NCI-H345 (cell line): Measurements from ENCODE around the gene CST4.
"Not testable (repeated sequence)": the region's sequence is repeated elsewhere in the genome, so short reads cannot be mapped to it uniquely, and the experiment has no call there.

Source experiments
- DNase-seq: peaks from one replicate; lab custom pipeline; 2025; lab: John Stamatoyannopoulos, UW

Gene CST4

DNA sequence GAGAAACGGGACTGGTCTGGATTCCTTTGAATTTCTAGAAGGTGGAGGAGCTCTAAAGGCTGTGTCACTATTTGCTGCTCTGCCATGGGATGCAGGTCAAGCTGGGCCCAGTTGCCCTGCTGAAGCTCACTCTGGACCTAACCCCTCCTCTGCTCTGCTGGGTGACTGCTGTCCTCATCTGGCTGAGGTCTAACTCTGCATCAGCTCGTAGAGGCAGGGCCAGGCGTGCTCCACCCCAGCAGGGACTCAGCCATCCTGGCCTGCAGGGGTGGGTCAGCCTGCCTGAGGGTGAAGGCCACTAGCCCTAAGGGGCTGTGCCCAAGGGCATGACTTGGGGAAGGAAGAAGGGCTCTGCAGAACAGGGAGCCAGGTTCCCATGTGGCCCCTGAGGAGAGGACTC is 852 bp downstream of the CST4 start:
- no peak for DNase-seq

DNA sequence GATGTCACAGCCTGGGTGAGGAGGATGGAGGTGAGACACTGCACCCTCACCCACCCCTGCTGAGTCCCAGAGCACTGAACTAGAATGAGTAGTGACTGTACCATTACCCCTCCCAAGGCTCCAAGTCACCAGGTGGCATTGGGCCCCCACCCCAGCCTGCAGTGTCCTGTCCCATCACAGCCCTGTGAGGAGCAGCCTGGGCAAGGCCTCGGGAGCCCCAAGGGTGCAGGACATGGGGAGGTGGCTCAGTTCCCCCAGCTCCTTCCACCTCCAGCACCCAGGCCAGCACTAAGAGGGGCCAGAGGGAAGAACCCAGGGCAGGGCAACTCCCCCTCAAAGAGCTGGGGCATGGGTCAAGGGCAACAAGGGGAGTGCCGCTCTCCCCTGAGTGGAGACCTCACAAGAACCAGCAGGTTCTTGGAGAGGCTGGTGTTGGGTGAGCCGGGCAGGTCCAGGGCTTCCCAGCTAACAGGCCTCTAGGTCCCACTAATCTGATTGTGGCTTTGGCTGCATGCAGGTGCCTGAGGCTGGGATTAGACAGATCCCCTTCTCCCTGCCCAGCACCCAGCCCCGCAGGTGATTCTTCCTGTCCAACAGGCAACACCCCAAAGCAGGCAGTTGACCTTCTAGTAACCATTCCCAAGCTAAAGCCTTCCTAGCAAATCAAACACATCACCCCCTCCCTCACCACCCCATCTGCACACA is 2.6 kb downstream of the CST4 start:
- no peak for DNase-seq

DNA sequence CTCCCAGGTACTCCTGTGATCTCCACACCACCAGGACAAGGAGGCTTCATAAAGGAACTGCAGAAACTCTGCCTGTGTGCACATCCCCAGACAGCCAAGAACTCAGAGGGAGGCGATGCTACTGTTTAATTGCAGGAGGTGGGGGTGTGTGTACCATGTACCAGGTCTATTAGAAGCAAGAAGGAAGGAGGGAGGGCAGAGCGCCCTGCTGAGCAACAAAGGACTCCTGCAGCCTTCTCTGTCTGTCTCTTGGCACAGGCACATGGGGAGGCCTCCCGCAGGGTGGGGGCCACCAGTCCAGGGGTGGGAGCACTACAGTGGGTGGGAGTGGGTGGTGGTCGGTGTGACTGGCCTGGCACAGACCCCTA is 3.3 kb downstream of the CST4 start:
- DNase-seq = peak; percentile 29

DNA sequence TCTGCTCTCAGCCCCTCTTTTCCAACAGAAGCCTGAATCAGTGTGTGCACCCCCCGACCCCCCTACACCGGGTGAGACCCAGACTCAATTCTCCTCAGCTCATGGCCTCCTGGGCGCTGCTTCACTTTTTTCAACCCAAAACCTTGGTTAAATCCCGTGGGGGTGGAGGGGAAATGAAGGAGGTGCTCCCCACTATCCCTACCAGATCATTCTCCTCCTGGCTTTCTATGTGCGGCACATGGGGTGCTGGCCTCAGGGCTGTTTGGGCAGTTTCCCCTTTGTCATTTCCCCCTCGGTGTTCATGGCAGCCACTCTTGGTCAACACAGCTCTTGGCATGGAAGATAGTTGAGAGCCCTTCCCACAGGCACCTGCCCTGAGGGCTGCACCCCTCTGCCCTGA is 4.6 kb downstream of the CST4 start:
- no peak for DNase-seq

DNA sequence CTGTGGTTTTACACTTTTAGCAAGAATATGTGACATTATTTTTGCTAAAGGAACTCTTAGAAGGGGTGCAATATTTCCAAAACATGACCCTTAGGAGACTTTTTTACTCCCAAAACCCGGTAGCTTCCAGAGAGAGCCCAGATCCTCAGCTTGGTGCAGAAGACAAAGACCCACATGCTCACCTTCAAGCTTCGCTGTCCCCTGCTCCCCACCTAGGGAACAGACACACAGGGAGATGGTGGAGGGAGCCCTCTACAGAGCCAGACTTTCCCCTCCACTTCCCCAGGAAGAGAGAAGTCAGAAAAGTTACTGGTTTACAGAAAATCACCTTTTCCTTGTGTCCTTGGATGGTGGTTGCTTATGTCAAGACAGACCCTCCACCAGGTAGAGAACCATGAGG is 5.0 kb downstream of the CST4 start:
- no peak for DNase-seq

DNA sequence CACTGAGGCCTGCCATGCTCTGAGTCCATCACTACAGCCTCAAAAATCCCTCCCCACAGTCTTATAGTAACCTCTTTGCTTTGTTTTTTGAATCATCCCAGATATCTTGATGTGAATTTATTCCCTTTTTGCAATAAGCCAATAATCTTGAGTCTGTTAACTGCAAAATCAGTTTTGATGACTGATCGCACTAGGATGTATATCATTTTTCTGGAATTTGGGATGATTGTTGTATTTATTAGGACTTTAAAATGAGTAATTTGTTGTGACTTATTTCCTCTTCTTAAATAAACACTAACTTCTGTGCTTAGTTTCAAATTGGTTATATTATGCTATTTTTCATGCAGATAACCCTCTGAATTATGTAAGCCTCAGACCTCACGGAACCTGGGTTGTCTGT is 5.6 kb downstream of the CST4 start:
- no peak for DNase-seq

DNA sequence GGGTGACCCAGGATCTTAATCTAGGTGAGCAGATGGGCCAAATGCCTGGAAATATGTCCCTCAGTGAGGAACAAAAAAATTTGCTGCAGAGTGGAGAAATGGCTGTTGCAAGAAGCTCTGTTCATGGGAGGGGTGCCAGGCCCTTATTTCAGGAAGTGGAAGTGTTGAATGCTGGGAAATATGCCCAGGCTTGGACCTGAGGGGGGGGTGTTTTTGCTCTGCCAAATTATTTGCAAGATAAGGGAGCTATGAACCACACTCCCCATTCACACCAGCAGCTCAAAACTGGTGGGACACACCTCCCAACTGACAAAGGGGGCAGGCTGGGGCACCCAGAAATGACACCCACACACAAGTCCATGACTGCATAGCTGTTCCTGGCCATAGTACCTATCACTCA is 8.7 kb downstream of the CST4 start:
- no peak for DNase-seq

DNA sequence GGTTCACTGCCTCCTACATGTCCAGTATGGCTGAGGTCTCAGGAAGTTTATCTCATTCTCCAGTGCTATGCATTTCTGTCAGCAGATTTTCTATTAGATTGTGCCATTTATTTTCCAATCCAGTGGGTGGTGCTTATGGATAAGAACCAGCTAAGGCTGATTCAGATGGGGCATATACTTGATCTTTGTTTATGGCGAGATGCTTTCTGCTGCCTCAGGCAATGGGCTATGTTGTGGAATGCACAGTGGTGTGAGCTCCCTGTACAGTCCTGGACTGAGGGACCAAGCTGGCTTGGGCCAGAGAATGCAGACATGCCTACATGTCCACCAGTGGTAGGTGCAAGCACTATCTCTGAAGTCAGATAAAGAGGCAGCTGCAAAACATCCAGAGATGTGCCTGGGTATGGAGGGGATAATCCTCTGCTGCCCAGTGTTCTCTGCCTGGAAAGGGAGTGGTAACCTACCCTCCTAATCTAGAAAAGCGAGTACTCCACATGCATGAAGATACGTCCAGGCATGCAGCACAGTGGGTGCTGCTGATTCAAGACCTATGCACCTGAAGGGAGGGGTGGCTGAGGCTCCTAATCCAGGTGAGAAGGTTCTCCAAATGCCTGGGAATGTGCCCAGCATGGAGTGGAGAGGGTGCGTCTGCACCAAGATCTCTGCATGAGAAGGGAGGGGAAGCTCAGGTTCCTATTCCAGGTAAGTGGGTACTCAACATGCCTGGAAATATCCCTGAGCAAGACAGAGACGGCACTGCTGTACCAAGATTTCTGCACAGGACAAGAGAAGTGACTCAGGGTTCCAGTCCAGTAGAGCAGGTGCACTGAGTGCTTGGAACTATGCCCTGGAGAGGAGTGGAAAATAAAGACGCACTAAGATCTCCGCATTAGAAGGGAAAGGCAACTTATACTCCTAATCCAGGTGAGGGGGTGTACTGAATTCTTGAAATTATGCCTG is 9.4 kb downstream of the CST4 start:
- no peak for DNase-seq

DNA sequence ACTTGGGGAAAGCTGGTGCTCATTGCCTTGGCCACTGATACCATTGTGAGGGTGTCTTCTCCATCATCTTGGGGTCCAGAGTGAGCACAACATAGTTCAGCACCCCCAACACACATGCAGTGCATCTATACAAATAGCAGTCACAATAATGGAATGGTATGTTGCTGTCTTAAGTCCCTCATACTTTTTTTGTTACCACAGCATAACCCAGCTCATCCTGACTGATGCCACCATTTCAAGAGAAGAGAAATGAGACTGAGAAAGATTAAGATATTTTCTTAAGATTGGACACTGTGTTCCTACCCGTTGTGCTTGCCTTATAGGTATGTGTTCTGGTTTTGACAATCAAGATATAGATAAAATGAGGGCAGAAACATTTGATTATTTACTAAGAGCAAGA is 15.6 kb downstream of the CST4 start:
- no peak for DNase-seq

DNA sequence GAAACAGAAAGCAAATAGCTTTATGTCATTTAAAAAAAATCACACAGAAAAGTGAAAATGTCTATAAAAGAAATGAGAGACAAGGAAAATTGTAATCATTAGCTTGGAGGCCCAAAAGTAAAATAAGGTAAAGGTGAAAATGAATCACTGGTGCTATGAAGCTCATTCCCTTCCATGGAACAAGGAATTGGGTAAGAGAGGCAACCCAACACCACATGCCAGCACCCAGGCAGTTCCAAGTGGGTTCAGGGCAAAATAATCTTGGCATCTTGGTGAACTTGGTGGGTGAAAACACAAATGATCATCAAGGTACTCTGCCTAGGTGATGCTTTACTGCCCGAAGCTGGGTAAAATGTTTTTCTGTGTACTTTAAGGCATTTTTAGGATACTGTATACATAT is 16.7 kb downstream of the CST4 start:
- no peak for DNase-seq

DNA sequence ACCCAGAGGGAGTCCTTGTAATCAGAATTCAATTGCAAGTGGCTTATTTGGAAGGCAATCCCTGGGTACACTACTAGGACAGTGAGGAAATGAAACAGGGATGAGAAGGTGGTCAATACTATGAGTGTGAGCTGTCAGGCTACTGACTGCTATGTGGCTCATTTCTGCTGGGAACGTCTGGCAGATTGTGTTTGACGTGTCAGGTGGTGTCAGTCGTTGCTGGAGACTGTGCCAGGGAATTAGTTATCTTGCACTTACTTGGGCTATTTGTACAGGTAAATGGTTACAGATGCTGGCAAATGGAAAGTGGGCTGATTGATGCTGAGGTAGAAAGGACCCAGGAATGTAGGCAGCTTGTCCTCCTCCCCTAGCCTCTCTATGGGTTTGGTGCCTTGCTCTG is 17.4 kb downstream of the CST4 start:
- DNase-seq = no peak

DNA sequence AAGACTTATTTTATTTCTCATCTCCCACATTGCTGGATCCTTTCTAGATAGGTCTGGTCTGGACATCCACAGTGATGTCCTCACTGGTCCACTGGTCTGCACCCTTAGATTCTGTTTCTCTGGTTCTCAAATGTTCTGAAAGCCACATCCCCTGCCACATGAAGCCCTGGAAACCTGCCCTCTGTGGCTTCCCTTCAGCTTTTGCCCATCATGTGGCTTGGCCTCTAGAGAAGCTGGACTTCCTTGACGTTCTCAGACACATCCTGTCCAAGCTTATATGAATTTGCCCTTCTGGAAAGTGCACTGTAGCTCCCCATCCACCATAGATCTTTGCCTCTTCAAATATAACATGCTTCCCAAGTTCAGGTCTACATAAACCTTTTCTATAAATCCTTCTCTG is 18.5 kb downstream of the CST4 start:
- no peak for DNase-seq

DNA sequence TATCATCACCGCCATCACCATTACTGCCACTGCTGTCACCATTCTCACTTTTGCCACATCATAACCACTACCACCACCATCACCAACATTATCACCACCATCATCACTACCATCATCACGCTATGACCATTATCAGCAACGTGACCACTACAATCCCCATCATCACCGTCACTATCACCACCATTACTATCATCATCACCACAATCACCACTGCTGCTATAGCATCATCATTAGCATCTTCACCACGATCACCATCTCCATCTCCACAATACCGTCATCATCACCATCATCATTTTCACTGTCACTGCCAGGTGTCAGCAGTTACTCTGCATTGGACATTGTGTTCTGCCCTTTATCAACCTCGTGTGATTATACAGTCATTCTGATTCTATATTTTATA is 19.0 kb downstream of the CST4 start:
- DNase-seq = no peak

DNA sequence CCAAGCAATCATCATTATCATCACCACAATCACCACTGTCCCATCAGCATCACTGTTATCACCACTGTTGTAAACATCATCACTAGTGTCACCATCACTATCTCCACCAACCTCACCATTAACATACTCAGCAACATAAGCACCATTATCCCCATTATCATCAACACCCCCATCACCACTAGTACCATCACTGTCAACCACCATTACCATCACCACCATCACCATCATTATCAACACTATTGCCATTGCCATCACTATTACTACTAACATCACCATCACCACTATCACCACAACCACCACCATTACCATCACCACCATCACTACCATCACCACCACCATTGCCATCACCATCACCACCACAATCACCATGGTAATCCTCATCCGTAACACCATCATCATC is 19.5 kb downstream of the CST4 start:
- DNase-seq = no peak

DNA sequence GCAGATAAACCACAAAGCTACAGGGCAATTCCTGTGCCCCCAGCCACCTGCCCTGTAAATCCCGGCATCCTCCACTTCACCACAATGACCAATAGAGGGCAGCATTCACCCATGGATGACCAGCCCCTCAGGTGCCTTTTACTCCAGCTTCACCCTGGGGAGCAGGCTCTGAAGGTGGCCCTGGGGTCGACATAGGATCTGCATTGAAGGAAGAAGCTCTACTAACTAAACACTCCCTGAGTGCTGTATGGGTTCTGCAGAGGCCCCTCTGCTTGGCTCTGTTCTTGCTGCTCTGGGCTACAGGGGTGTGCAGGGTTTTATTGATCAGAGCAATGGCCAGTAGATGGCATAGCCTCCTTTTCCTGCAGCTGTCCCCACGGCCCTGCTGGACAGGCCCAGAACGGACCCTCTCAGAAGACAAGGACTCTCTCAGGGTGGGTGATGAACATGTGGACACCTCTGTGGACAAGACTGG is 20.3 kb downstream of the CST4 start:
- peak; percentile 72 for DNase-seq

DNA sequence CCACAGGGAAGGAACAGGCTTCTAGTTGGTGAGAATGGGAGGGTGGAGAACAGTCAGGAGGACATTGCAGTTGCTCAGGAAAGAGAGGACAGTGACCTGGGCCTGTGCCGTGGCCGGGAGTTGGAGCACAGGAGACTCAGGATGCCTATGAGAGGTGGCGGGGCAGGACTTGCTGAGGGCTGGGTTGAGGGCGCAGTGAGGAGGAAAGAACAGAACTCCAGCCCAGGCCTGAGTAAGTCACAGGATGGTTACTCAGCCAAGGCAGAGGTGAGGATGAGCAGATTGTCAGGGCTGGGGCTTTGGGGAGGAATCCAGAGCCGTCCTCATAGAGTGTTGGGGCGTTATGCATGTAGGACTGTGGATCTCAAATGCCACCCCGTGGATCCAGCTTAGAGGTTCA is 21.2 kb downstream of the CST4 start:
- no peak for DNase-seq

DNA sequence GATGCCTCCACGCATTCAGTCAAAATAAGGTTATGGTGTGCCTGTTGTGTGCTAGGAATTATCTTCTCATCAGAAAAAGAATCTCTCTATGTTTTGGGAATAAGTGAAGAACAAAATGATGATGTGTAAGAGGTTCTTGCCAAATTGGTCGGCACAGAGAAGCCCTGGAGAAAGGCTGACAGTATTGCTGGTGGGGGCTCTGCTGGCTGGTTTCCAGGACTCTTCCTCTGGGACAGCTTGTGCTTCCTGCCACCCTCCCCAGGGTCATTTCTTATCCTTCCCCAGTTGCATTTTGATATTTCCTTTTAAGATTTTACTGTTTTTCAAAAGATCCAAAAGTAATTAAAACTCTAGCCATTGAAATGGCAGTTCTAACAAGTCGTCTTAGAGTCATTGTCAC is 22.1 kb downstream of the CST4 start:
- DNase-seq = no peak

DNA sequence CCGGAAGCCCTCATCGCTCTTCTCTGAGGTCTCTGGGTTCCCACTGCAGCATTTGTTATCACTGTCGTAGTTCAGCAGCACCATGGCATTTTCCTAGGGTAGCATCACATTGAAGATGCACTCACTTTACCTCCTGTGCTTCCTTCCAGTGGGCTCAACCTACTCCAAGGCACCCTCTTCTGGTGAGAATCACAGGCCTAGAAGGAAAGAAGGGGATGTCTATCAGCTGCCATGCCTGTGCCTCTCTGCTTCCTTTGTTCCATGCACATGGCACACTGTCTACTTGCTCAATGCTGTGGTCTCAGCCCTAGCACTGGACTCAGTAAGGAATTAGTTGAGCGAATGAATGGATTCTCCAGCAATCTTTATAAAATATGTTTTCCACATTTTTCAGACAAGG is 22.6 kb downstream of the CST4 start:
- DNase-seq = no peak

DNA sequence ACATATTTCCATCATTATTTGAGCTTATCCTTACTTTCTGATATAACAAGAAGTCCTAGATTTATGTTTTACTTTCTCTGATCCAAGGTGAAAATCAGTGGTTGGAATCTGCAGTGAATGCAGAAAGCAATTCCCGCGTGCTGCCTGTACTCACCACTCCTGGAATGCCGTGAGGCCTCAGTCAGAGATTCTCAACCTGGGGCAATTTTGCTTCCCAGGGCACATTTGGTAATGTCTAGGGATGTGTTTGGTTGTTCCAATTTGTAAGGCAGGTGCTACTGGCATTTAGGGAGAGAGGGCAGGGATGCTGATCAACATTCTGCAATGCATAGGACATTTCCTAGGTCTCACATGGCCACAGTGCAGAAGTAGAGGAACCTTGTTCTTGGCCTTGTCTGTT is 23.9 kb downstream of the CST4 start:
- no peak for DNase-seq

DNA sequence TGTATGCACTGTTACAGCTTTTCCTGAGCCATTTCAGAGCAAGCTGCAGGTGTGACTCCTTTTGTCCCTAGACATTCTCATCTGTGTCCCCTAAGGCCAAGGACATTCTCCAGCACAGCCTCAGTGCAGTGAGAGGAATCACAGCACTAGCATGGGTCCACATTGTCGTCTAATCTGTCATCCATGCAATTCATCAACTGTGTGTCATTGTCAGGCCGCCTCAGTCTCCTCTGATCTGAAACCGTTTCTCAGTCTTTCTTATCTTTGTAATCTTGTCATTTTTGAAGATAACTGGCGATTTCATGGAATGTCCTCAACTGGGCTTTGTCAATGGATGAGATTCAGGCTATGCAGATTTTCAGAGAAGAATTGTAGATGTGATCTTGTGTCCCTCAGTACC is 24.8 kb downstream of the CST4 start:
- not testable (repeated sequence) for DNase-seq

DNA sequence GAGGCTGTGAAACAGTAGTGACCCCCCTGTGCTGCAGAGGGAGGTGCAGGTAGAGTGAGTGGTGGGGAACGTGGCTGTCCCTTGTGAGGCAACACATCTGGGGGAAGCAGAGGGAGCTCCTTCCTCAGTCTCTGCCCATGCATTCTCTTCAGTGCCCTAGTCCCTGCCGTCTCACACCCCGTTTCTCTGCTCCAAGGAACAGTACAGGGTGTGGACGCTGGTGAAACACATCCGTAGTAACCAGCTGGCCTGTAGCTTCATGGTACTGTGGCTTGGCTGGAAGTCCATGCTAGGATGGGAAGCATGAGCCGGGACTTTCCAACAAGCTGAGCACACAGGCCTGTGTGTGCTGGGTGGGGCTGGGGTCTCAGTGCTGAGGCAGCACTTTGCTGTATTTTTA is 25.7 kb downstream of the CST4 start:
- DNase-seq = no peak

DNA sequence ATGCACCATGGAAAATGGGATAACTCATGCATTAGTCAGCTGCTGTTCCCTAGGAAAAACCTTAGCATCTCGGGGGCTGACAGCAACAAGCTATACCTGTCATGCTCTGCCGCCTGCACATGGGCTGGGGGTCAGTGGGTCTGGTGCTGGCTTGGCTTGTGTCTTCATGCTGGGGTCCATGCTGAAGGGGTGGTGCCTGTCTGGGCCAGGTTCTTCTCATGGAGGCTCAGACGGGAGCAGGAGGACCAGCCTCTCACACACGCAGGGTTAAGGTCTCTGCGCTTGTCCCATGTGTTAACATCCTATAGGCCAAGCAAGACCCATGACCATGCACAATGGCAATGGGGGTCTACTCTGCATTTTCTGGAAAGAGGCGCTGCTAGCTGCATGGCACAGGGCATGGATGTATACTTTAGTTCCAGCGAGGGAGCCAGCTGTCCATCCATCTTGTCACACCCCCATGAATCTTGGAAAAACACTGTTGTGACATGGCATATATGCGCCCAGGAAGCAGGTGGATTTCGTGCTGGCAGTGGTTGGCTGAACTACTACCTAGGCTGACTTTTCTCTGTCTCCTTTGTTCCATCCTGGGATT is 26.5 kb downstream of the CST4 start:
- DNase-seq = no peak

DNA sequence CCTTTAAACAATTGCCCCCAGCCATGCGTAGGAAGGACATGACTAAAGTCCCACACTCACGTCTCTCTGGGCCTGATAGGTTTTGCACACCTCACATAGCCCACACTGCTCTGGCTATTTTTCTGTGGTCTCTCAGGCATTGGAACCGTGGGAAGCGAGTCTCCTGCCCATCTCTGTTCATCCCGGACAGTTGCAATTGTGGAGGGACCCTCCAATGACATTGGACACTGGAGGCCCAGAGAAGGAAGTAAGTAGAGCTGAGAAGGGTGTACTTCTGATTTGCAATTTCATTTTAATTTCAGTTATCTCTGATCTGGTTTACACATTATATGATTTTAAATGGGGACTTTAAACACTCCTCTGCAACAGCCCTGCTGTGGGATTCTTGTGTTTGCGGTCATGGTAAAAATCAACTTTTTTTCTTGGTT is 27.8 kb downstream of the CST4 start:
- no peak for DNase-seq
